ENCODE data around the gene HSPG2. TPM values are rescaled to one million over a fixed set of nuclear protein-coding genes. Genes with fewer than 3 reads are reported as not detected.

HSPG2 gene
- total RNA-seq, 1 donor from 2014 or later, result 887 TPM

DNA sequence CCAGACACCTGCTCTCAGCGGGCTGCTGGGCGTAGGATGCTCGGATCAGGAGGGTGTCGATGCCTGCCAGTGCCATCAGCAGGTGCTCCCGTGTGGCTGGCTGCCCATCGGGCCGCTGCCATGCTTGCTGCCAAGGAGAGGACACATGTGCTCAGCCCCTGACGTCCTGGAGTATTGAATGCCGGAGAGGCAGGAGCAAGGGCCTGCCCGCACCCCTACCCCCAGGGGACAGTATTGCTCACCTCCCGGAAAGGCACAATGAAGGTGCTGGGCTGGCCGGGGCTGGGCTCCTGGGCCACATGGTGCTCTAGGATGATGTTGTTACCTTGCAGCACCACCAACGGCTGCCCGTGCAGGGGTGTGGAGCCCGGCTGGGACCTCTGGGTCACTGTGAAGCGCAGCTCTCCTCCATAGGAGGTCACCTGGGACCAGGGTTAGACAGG, 61.5 kb downstream of the HSPG2 start:
- no peak for ATAC-seq
- no peak for DNase-seq (ENCODE audit: low spot score)
- intact Hi-C loops (cut with DNase I), result no loop called here

DNA sequence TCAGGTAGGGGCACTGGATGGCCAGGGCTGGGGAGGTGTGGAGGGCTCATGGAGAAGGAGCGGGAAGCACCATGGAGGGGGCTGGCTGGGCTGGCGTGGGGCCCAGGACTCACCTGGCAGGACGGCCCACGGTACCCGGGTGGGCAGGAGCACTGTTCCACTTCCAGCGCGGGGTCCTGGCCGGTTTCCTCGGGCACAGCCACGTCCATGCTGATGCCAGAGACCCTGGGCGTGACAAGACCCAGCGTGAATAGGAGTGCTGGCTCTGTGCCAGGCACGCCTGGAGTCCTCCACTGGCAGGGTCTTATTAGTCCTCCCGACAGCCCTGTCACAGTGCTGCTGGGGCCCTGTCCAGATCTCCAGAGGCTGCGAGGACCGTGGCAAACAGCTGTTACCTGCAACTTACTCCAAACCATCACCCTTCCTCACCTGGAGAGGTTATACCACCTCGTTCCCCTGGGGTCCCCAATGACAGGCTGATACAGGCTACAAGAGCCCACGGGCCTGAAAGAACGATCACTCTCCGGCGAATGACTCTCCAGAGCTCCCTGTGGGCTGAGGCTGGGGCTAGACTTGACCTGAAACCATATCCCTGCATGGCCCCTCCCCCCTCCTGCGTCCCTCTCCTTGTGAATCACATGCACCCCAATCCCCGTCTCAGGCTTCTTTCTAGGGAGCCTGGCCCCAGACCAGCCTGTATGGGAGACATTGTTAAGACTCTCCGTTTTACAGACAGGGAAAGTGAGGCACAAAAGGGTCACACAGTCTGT, 62.1 kb downstream of the HSPG2 start:
- intact Hi-C loops (cut with DNase I), result no loop called here
- no peak for ATAC-seq
- no peak for DNase-seq (ENCODE audit: low spot score)

DNA sequence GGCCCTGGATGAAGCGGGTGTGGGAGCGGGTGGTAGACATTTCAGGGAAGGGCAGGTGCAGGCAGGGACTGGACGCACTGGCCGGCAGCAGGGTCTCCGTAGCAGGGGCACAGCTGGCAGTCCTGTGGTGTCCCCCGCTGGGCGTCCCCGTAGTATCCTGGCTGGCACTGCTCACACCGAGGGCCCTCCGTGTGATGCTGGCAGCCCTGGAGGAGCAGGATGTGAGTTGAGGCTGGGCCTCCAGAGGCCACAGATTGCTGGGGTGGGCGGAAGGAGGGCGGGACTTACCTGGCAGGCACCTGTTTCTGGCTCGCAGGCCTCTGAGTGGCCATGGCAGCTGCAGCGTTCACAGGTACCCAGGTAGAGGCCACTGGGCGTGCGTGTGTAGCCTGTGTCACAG, 62.8 kb downstream of the HSPG2 start:
- intact Hi-C loops (cut with DNase I), result no loop called here
- DNase-seq (ENCODE audit: low spot score) (no peak), ATAC-seq (no peak)

DNA sequence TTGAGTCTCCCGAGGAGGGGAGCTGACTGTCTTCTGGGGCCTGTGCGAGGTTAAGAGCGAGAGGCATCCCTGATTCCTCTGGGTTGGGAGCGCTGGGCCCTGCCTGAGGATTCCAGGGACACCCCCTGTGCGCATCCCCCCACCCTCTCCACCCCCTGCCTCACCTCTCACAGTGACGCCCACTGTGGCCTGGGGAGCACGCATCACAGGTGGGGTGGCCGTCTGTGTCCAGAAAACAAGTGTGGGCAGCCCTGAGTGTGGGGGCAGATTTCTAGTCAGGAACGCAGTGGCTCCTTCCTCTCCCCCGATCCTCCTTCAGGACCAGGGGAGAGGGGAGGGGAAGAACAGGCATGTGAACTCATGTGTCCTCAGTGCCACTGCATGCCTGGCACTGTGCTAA, 63.3 kb downstream of the HSPG2 start:
- DNase-seq (ENCODE audit: low spot score), result no peak
- ATAC-seq, result no peak
- intact Hi-C loops (cut with DNase I), result no loop called here

DNA sequence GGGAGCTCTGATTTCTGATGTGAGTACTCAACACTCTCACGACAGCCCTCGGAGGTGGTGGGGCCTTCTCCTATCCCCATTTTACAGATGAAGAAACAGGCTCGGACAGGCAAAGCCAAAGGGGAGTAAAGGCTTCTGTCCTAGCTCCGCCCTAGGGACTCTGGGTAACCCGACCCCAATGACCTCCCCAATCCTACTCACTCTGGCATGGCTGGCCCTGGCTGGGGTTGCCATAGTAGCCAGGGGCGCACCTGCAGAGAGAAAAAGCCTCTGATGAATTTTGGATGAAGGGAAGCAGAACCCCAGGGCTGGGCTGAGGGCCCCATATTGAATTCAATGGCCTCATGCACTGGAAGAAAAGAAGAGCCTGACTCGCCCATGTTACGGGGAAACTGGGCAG, 63.9 kb downstream of the HSPG2 start:
- ATAC-seq, result no peak
- no peak for DNase-seq (ENCODE audit: low spot score)
- intact Hi-C loops (cut with DNase I), result no loop called here

GRCh38 chr1:21872445-21873079, 64.5 kb downstream of the HSPG2 start:
- intact Hi-C loops (cut with DNase I), result no loop called here
- no peak for DNase-seq (ENCODE audit: low spot score)
- no peak for ATAC-seq

- no peak for ATAC-seq
- intact Hi-C loops (cut with DNase I), result no loop called here
- no peak for DNase-seq (ENCODE audit: low spot score)
Measured at GRCh38 chr1:21871943-21872342, 65.2 kb downstream of the HSPG2 start.

DNA sequence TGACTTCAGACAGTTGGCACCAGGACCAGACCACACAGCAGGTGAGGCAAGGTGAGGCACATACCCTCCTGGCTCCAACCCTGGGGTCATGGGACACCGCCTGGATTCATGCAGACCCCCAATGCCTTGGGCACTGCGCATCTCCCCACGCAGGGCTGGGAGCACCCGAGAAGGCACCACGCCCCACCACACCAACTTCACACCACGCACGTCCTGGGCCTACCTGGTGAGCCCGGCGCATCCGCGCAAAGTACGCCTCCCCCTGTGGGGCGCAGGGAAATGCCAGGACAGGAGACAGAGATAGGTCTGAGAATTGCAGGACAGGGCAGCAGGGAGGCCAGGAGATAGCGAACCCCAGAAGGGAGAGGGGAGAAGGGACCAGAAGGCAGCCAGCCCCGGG, 66.5 kb downstream of the HSPG2 start:
- intact Hi-C loops (cut with DNase I), result no loop called here
- no peak for ATAC-seq

DNA sequence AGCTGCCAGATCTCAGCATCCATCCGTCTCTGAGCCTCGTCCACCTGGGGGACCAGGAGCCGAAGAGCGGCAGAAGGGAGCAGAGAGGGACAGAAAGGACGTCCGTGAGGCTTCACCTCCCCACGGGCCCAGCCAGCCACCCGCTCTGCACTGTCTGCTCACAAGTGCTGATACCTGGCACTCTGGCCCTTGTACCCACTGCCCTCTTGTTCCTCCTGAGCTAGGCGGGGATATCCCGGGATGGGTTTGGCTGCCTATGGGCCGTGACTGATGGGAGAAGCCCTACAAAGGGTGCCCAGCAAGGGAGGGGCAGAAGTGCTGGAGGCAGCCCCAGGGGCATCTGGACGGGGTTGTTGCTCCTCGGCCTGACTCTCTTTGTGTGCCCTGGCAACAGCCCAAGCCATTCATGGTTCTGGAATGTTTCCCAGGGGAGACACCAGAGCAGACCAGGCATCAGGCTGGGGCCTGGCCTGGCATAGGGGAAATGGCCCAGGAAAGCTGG, 67.4 kb downstream of the HSPG2 start:
- DNase-seq (ENCODE audit: low spot score) (peak; percentile 88), ATAC-seq (peak; percentile 63)
- intact Hi-C loops (cut with DNase I), result no loop called here

More for the DNA sequence above, 66.5 kb downstream of the HSPG2 start:
- DNase-seq (ENCODE audit: low spot score), result no peak

DNA sequence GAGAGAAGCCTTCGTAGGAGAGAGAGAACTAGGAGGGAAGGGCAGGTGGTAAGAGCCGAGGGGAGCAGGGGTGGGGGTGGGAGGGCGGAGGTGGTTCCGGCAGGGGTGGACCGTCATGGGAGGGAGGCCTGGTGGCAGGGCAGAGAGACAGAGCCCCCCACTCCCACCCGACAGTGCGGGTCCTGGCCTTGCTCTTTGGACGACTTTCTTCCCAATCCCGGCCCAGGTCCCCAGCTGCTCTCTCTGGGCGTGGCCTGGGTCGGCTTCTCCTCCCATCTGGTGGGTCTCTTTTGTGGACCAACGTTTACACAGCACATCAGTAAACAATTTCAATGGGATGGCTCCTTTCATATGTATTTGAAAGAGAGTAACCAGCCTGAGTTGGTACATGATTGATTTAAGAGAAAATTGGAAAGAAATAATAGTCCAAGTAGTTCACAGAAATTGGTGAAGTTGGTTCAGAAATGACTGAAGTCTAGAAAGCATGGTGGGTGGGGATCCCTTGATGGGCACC, 68.1 kb downstream of the HSPG2 start:
- intact Hi-C loops (cut with DNase I), result no loop called here
- ATAC-seq (no peak), DNase-seq (ENCODE audit: low spot score) (no peak)

DNA sequence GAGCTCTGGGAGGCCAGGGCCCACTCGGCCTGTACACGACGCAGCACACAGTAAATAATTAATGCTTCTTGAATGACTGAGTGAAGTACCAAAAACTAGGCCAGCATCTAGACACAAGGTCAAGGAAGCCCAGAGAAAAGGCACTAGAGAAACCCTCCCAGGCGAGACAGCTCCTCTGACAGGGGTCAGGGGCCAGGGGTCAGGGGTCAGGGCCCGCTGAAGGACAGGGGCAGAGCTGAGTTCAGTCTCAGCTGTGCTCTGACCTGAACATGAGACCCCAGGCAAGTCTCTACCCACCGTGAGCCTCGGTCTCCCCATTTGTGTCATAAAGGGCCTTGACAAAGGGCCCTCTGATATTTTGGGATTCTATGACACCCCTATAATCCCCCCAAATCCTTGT, 68.6 kb downstream of the HSPG2 start:
- intact Hi-C loops (cut with DNase I), result no loop called here
- no peak for DNase-seq (ENCODE audit: low spot score)
- no peak for ATAC-seq

DNA sequence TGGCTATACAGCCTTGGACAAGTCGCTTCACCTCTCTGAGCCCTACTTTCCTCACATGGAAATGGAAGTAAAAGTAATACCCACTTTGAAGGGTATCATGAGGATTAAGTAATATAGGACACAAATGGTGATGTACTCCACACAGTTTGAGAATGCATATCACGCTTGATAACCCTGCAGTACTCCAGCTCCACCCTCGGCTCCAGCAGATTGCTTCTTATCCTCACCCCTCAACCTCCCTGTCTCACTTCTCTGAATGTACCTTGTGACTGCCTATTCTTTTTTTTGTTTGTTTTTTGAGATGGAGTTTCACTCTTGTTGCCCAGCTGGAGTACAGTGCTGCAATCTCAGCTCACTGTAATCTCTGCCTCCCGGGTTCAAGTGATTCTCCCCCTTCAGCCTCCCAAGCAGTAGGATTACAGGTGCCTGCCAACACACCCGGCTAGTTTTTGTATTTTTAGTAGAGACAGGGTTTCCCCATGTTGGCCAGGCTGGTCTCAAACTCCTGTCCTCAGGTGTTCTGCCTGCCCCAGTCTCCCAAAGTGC, 69.6 kb downstream of the HSPG2 start:
- DNase-seq (ENCODE audit: low spot score), result no peak
- ATAC-seq, result no peak
- intact Hi-C loops (cut with DNase I), result no loop called here

GRCh38 chr1:21866707-21867043, 70.4 kb downstream of the HSPG2 start:
- ATAC-seq (no peak), DNase-seq (ENCODE audit: low spot score) (no peak)
- intact Hi-C loops (cut with DNase I), result no loop called here

DNA sequence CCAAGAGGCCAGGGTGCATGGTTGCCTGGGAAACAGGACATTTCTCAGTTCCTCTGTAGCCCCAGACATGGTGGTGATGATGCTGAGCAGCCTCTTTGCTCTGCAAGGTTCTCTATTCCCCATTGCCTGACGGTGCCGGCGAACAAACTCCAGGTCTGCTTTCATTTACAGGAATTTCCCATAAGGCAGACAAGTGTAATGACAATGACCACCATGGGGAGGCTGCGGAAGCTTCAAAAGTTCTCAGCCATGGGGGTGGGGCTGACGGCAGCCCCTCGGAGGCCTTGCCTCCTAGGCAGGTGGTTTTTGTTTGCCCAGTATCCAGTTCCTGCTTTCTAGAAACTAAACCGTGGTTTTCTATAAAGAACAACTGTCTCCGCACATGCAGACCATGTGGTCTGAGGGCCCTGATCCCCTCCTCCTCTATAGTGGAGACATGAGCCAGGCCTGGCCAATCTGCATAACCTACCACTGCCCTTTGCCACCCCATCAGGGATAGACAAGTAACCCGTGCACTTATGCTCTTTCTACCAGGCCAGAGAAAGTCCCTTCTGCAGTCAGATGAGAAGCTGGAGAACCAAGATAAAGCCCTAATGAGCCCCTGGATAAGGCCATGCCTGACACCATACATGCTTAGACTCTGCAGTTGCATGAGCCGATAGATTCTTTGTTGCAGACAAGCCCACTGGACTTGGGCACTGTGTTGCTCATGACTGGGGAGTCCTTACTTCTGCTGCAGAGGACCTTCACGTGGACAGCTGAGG, 71.0 kb downstream of the HSPG2 start:
- intact Hi-C loops (cut with DNase I), result no loop called here
- ATAC-seq (no peak), DNase-seq (ENCODE audit: low spot score) (no peak)

GRCh38 chr1:21865609-21865942, 71.5 kb downstream of the HSPG2 start:
- intact Hi-C loops (cut with DNase I), result no loop called here
- DNase-seq (ENCODE audit: low spot score) (no peak), ATAC-seq (no peak)

DNA sequence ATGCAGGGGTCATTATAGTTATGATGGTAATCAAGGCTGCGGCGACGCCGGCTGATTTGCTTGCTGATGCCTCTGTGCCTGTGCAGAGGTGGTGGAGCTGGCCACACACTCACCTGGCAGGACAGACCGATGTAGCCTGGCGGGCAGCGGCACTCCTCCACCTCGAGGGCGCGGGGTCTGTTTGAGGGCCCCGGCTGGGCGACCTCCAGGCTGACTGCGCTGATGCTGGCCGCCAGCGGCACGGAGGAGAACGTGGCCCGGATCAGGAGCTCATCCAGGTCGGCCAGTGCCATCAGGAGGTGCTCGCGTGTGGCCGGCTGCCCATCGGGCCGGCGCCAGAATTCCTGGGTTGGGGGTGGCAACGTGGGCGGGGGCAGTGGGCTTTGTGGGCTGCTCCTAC, 72.4 kb downstream of the HSPG2 start:
- intact Hi-C loops (cut with DNase I), result no loop called here
- DNase-seq (ENCODE audit: low spot score), result no peak
- ATAC-seq, result no peak

- DNase-seq (ENCODE audit: low spot score), result no peak
- peak; percentile 38 for ATAC-seq
Measured at GRCh38 chr1:21863981-21864380, 73.1 kb downstream of the HSPG2 start.

GRCh38 chr1:21861602-21862429, 75.3 kb downstream of the HSPG2 start:
- intact Hi-C loops (cut with DNase I), result no loop called here
- ATAC-seq, result no peak
- no peak for DNase-seq (ENCODE audit: low spot score)

More at GRCh38 chr1:21863981-21864380, 73.1 kb downstream of the HSPG2 start:
- intact Hi-C loops (cut with DNase I), result no loop called here

DNA sequence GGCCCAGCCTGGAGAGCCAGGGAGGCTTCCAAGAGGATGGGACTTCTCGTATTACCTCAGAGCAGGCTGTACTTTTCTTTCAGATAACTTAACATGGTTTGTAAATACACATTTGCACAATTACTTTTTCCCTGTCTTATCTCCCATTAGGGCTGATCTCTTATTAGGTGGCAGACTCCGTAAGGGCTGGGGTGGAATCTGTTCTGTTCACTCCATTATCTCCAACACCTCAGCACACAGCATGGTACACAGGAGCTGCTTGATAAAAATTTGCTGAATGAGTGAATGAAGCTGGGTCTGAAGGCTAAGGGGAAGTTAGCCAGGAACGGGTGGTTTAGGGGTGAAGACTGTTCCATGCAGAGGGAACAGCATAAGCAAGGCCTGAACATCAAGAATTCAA, 76.1 kb downstream of the HSPG2 start:
- intact Hi-C loops (cut with DNase I), result no loop called here
- no peak for ATAC-seq

More for the DNA sequence above, 76.1 kb downstream of the HSPG2 start:
- DNase-seq (ENCODE audit: low spot score), result no peak

Data from sciatic nerve (tissue), 2 donors.